Measurements from ENCODE around the gene C11orf97. TPM values are rescaled to one million over a fixed set of nuclear protein-coding genes. Genes with fewer than 3 reads are reported as not detected.

Gene C11orf97
- total RNA-seq, 2 donors from 2014 or later = not detected

DNA sequence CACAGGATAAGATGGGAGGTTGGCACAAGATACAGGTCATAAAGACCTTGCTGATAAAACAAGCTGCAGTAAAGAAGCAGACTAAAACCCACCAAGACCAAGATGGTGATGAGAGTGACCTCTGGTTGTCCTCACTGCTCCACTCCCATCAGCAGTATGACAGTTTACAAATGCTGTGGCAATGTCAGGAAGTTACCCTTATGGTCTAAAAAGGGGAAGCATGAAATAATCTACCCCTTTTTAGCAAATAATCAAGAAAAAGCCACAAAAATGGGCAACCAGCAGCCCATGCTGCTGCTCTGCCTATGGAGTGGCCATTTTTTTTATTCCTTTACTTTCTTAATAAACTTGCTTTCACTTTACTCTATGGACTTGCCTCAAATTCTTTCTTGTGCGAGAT, 46.2 kb downstream of the C11orf97 start:
- 85 to 95% methylated on average over 1 of the region's 1 CpG for WGBS, 2 donors
- no peak for TF ChIP-seq POLR2A (IDR thresholded peaks at IDR 0.05)
- TF ChIP-seq, protein P1, sequence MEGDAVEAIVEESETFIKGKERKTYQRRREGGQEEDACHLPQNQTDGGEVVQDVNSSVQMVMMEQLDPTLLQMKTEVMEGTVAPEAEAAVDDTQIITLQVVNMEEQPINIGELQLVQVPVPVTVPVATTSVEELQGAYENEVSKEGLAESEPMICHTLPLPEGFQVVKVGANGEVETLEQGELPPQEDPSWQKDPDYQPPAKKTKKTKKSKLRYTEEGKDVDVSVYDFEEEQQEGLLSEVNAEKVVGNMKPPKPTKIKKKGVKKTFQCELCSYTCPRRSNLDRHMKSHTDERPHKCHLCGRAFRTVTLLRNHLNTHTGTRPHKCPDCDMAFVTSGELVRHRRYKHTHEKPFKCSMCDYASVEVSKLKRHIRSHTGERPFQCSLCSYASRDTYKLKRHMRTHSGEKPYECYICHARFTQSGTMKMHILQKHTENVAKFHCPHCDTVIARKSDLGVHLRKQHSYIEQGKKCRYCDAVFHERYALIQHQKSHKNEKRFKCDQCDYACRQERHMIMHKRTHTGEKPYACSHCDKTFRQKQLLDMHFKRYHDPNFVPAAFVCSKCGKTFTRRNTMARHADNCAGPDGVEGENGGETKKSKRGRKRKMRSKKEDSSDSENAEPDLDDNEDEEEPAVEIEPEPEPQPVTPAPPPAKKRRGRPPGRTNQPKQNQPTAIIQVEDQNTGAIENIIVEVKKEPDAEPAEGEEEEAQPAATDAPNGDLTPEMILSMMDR (IDR thresholded peaks at IDR 0.05) = no peak
- intact Hi-C loops (cut with DNase I) = no loop called here
- Histone ChIP-seq H3K27ac (no peak overlapping the region), H3K27me3 (no peaks in the 10 kb centered on the region), H3K4me3 (no peak overlapping the region), H3K9me3 (no peaks in the 10 kb centered on the region), H3K4me1 (peaks cover 3% of the 10 kb centered on the region), H3K36me3 (replicated peaks in 1 of 2; ENCODE audit: insufficient read depth in 1 of 2, low read depth in 2 of 2) (no peaks in the 10 kb centered on the region)
- ATAC-seq = no peak
- DNase-seq = no peak

DNA sequence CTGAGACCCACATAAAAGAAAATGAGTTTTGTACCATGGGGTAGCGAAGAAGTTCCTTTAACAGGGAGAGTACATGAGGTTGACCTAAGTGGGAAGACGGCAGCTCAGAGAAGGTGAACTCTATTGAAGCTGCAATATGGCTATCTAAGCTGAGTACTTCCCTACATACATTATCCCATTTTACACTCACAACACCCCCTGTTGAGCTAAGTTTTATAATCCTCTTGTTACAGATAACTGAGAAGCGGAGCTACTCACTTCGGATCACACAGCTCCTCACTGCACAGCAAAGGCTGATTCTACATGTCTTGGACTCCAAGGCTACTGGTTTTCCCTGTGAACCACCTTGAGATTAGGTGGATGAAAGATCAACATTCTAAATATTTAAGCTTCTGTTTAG, 46.7 kb downstream of the C11orf97 start:
- Histone ChIP-seq H3K36me3 (replicated peaks in 1 of 2; ENCODE audit: insufficient read depth in 1 of 2, low read depth in 2 of 2) (no peaks in the 10 kb centered on the region), H3K4me3 (no peak overlapping the region), H3K4me1 (peaks cover 2% of the 10 kb centered on the region), H3K27ac (no peak overlapping the region), H3K9me3 (no peaks in the 10 kb centered on the region), H3K27me3 (no peaks in the 10 kb centered on the region)
- intact Hi-C loops (cut with DNase I) = no loop called here
- ATAC-seq = no peak
- no peak for TF ChIP-seq POLR2A (IDR thresholded peaks at IDR 0.05)
- TF ChIP-seq, protein P1 (IDR thresholded peaks at IDR 0.05) = no peak
- DNase-seq = no peak
- 89 to 94% methylated on average over 4 of the region's 4 CpGs for WGBS, 2 donors

DNA sequence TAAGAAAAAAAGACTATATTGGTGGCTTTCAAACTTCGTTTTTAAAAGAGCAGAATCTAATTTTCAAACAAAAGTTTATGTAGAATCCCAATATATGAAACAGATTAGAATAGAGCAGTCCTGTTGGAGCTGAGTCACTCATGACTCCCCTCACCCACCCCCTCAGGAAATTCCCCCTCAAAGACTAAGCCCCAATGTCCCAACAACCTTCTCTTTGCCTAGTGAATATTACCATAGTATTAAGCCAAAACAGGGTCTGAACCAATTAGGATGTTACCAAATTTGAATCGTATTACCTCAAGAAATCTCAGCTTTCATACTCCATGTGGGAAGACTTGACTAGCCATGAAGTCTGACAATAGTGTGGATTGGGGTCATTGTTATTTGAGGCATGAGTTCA, 47.1 kb downstream of the C11orf97 start:
- H3K27ac ChIP-seq = no peak overlapping the region
- ATAC-seq (no peak), DNase-seq (no peak)
- H3K4me1 ChIP-seq = no peaks in the 10 kb centered on the region
- WGBS, 2 donors = 78 to 98% methylated on average over 2 of the region's 2 CpGs
- intact Hi-C loops (cut with DNase I) = no loop called here
- no peaks in the 10 kb centered on the region for H3K27me3 ChIP-seq
- no peak overlapping the region for H3K4me3 ChIP-seq
- TF ChIP-seq, protein P1 (IDR thresholded peaks at IDR 0.05) = no peak
- no peak for TF ChIP-seq POLR2A (IDR thresholded peaks at IDR 0.05)
- H3K9me3 ChIP-seq = no peaks in the 10 kb centered on the region
- no peaks in the 10 kb centered on the region for H3K36me3 ChIP-seq (replicated peaks in 1 of 2; ENCODE audit: insufficient read depth in 1 of 2, low read depth in 2 of 2)

DNA sequence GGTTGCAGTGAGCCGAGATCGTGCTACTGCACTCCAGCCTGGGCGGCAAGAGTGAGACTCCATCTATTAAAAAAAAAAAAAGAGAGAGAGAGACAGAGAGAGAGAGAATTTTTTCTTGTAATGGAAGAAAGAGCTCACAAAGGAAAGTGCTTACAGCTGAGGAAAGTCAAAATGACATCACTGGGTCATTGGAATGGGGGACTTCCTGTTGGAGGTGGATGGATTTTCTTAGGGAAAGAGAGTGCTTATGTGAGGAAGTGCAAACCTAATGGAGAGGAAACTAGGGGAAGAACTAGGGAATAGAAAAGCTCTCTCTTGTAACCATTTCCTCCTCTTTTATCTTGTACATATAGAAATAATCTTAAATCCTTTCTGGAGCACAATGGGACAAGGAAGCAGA, 48.6 kb downstream of the C11orf97 start:
- TF ChIP-seq POLR2A (IDR thresholded peaks at IDR 0.05) = no peak
- TF ChIP-seq, protein P1 (IDR thresholded peaks at IDR 0.05) = no peak
- ATAC-seq (no peak), DNase-seq (no peak)
- no peaks in the 10 kb centered on the region for H3K9me3 ChIP-seq
- H3K27me3 ChIP-seq = no peaks in the 10 kb centered on the region
- intact Hi-C loops (cut with DNase I) = no loop called here
- 93% methylated on average over 3 of the region's 3 CpGs for WGBS, 2 donors
- no peaks in the 10 kb centered on the region for H3K36me3 ChIP-seq (replicated peaks in 1 of 2; ENCODE audit: insufficient read depth in 1 of 2, low read depth in 2 of 2)
- no peak overlapping the region for H3K4me3 ChIP-seq
- H3K27ac ChIP-seq = no peak overlapping the region
- no peaks in the 10 kb centered on the region for H3K4me1 ChIP-seq

DNA sequence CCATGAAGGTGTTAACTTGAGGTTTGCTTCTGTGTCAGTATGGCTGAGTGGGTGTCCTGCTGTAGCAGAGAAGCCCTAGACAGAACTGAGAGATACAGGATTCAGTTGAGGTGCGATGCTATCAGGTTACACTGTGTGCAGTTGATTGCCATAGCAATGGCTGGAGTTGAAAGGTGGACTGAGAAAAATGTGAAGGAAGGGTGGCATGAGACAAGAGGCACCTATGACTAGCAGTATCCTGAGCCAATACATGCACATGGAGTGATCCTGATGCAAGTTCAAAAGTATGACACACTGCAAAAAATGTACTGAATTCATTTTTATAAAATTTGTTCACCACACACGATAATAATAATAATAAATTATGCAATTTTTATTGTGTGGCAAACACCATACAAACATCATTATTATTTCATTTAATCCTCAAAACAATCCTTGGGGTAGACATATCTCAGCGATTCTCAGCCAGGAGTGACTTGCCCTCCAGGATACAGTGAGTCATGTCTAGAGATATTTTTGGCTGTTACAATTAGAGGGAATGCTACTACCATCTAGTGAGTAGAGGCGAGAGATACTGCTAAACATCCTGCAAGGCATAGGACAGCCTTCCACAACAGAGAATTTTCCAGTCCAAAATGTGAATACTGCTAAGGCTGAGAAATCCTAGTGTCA, 51.1 kb downstream of the C11orf97 start:
- intact Hi-C loops (cut with DNase I) = no loop called here

More for the DNA sequence above, 51.1 kb downstream of the C11orf97 start:
- Histone ChIP-seq H3K27ac (no peak overlapping the region), H3K9me3 (no peaks in the 10 kb centered on the region), H3K36me3 (replicated peaks in 1 of 2; ENCODE audit: insufficient read depth in 1 of 2, low read depth in 2 of 2) (no peaks in the 10 kb centered on the region), H3K27me3 (no peaks in the 10 kb centered on the region), H3K4me1 (no peaks in the 10 kb centered on the region), H3K4me3 (no peak overlapping the region)
- DNase-seq (no peak), ATAC-seq (peak; percentile 35)
- 72 to 79% methylated on average over 4 of the region's 4 CpGs for WGBS, 2 donors
- TF ChIP-seq, protein P1 (IDR thresholded peaks at IDR 0.05) = no peak
- no peak for TF ChIP-seq POLR2A (IDR thresholded peaks at IDR 0.05)

All from body of pancreas (tissue), 4 donors.